C4-2B (cell line): ENCODE measurements around the gene STAMBPL1.

Experiments used
- CTCF ChIP-seq: fragments of 450-650 bp; conservative IDR thresholded peaks from 2 replicates; pipeline ENCODE4 v1.5.1; 2017; ENCODE audit warnings: mild to moderate bottlenecking
- ZFX ChIP-seq: fragments of 450-650 bp; IDR thresholded peaks from 2 replicates; pipeline ENCODE4 v1.6.1; 2017

- TF ChIP-seq CTCF: no peak
- TF ChIP-seq ZFX: no peak
Observed at GRCh38 chr10:88916986-88917385, 36.9 kb downstream of the STAMBPL1 start.
